PC-9 (cell line): Measurements from ENCODE around the gene KNCN. TPM values are rescaled to one million over a fixed set of nuclear protein-coding genes. Genes with fewer than 3 reads are reported as not detected.

Experiments used
- BruUV-seq: library from RNA; stranded (reverse); fragments of 400-500 nt; replicated peaks from 2 replicates; lab custom pipeline; 2021; lab: Mats Ljungman, UMichigan
- CTCF ChIA-PET: fragments of 300-600 bp; sonication (Branson Sonifier 250); formaldehyde crosslinking; loops from one replicate; lab custom pipeline; 2022; ENCODE audit warnings: antibody characterized with exemption; lab: Charles Lee
- POLR2A ChIA-PET: fragments of 300-600 bp; sonication (Branson Sonifier 250); formaldehyde crosslinking; loops from one replicate; lab custom pipeline; 2022; ENCODE audit warnings: antibody characterized with exemption; ENCODE audit not compliant: unreplicated experiment; lab: Charles Lee
- DNase-seq, 2 experiments: peaks; one replicate each; pipeline versions ENCODE4 v3.0.0 to v3.0.0-alpha.2; 2015 to 2022; ENCODE audit warnings: mixed read lengths in 1 of 2
- H2AFZ ChIP-seq: fragments of 200-600 bp; sonication (generic); 2 replicates; pipeline ENCODE4 v1.8.1; 2017; ENCODE audit warnings: antibody characterized with exemption
- H3F3A ChIP-seq: fragments of 200-600 bp; sonication (generic); 2 replicates; pipeline ENCODE4 v1.8.1; 2017; ENCODE audit warnings: antibody characterized with exemption, mild to moderate bottlenecking, low read depth; ENCODE audit not compliant: insufficient read depth
- H3K27ac ChIP-seq: fragments of 200-600 bp; sonication (generic); 2 replicates; pipeline ENCODE4 v1.6.1; 2016; ENCODE audit warnings: mixed run types
- H3K27me3 ChIP-seq: fragments of 200-600 bp; sonication (generic); 2 replicates; pipeline ENCODE4 v1.6.1; 2016; ENCODE audit warnings: low read depth, mixed run types; ENCODE audit not compliant: insufficient read depth
- H3K36me3 ChIP-seq: fragments of 200-600 bp; sonication (generic); 2 replicates; pipeline ENCODE4 v1.6.1; 2016; ENCODE audit warnings: low read depth, mixed run types
- H3K4me1 ChIP-seq: fragments of 200-600 bp; sonication (generic); replicated peaks from 2 replicates; pipeline ENCODE4 v1.6.1; 2016; ENCODE audit warnings: mixed run types; ENCODE audit not compliant: insufficient read depth
- H3K4me2 ChIP-seq: fragments of 200-600 bp; sonication (generic); 2 replicates; pipeline ENCODE4 v1.6.1; 2017; ENCODE audit warnings: mixed run types
- H3K4me3 ChIP-seq: fragments of 200-600 bp; sonication (generic); 2 replicates; pipeline ENCODE4 v1.6.1; 2016; ENCODE audit warnings: mixed run types
- H3K79me2 ChIP-seq: fragments of 200-600 bp; sonication (generic); 2 replicates; pipeline ENCODE4 v1.6.1; 2017; ENCODE audit warnings: low read depth, mixed run types
- H3K9me2 ChIP-seq: fragments of 200-600 bp; sonication (generic); 2 replicates; pipeline ENCODE4 v1.8.1; 2017; ENCODE audit warnings: mild to moderate bottlenecking; ENCODE audit not compliant: insufficient read depth
- H3K9me3 ChIP-seq: fragments of 200-600 bp; sonication (generic); 2 replicates; pipeline ENCODE4 v1.8.1; 2016; ENCODE audit warnings: low read depth; ENCODE audit not compliant: insufficient read depth
- H4K20me1 ChIP-seq: fragments of 200-600 bp; sonication (generic); 2 replicates; pipeline ENCODE4 v1.8.1; 2017; ENCODE audit not compliant: insufficient read depth
- EZH2 ChIP-seq: fragments of 200-600 bp; sonication (generic); IDR thresholded peaks from 2 replicates; pipeline ENCODE4 v1.8.0; 2017; ENCODE audit warnings: antibody characterized with exemption, low read depth
- intact Hi-C: fragments of 100-400 bp; cut with micrococcal nuclease; formaldehyde crosslinking; loops from one replicate; pipeline ENCODE4 v1.10.0; 2022; ENCODE audit not compliant: unreplicated experiment
- total RNA-seq: library from RNA; stranded (reverse); gene quantifications from 2 replicates; pipeline ENCODE4 v1.2.3, GENCODE V29; 2021
- TF ChIP-seq, protein P1 (sequence below): fragments of 200-600 bp; sonication (generic); conservative IDR thresholded peaks from 2 replicates; pipeline ENCODE4 v1.6.1; 2017; ENCODE audit warnings: mixed run types, antibody characterized with exemption, mild to moderate bottlenecking, moderate library complexity

The KNCN gene
- total RNA-seq, 1 experiment from 2014 or later = not detected

GRCh38 chr1:46547481-46548383, 3.7 kb downstream of the KNCN start:
- no peaks in the 10 kb centered on the region for H3F3A ChIP-seq
- BruUV-seq = no TSS peak
- no peak overlapping the region for H3K27ac ChIP-seq
- no peaks in the 10 kb centered on the region for H3K36me3 ChIP-seq
- POLR2A ChIA-PET = interaction anchor here (0.7 kb wide), 1 partner anchor 120 kb away, joined by 6 read pairs; no protein-coding TSS in a partner anchor
- CTCF ChIA-PET = interaction anchor here (0.6 to 1.1 kb wide), 4 partner anchors 22 to 209 kb away, joined by 4 to 9 read pairs (median 7); no protein-coding TSS in a partner anchor
- no peaks in the 10 kb centered on the region; the same call in 1 of the 2 replicates for H4K20me1 ChIP-seq
- H3K4me1 ChIP-seq = no peaks in the 10 kb centered on the region
- no peak overlapping the region for H3K4me3 ChIP-seq
- no peaks in the 10 kb centered on the region for H3K9me3 ChIP-seq
- H3K79me2 ChIP-seq = no peaks in the 10 kb centered on the region
- no peak for TF ChIP-seq EZH2
- TF ChIP-seq, protein P1, sequence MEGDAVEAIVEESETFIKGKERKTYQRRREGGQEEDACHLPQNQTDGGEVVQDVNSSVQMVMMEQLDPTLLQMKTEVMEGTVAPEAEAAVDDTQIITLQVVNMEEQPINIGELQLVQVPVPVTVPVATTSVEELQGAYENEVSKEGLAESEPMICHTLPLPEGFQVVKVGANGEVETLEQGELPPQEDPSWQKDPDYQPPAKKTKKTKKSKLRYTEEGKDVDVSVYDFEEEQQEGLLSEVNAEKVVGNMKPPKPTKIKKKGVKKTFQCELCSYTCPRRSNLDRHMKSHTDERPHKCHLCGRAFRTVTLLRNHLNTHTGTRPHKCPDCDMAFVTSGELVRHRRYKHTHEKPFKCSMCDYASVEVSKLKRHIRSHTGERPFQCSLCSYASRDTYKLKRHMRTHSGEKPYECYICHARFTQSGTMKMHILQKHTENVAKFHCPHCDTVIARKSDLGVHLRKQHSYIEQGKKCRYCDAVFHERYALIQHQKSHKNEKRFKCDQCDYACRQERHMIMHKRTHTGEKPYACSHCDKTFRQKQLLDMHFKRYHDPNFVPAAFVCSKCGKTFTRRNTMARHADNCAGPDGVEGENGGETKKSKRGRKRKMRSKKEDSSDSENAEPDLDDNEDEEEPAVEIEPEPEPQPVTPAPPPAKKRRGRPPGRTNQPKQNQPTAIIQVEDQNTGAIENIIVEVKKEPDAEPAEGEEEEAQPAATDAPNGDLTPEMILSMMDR = peak; percentile 72
- H3K9me2 ChIP-seq = no peaks in the 10 kb centered on the region
- peaks cover 22% of the 10 kb centered on the region for H3K27me3 ChIP-seq
- H3K4me2 ChIP-seq = peak overlapping the region; percentile 56
- no peak overlapping the region for H2AFZ ChIP-seq
- intact Hi-C loops = loop anchor here (2.0 to 5.0 kb wide), 2 partner anchors 69 to 105 kb away; partner anchors contain the start of gene MOB3C
- peak; percentile 32 to 33 for DNase-seq

DNA sequence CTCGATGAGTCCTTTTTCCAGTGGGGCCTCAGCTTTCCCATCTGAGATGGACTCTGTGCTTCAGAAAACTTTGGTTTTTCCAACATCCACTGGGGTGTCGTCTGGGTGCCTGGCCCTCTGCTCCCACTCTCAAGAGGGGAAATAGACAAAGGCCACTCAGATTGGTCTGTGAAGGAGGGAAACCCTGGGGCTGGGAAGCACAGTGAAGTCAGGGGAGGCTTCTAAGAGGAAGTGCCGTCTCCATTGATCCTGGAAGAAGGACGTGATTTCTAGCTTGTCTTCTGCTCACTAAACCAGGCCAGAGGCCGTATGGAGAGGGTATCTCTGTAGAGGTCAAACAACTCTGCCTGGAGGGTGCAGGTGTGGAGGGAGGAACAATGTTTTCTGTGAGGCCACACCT, 5.2 kb downstream of the KNCN start:
- CTCF ChIA-PET = no interaction called here

GRCh38 chr1:46545784-46546183, 5.7 kb downstream of the KNCN start:
- ChIA-PET POLR2A (no interaction called here), CTCF (no interaction called here)
- no peaks in the 10 kb centered on the region for H3K9me3 ChIP-seq
- H3K9me2 ChIP-seq = no peaks in the 10 kb centered on the region
- DNase-seq = no peak
- intact Hi-C loops = loop anchor here (5.0 kb wide), 1 partner anchor 103 kb away; no protein-coding TSS in a partner anchor
- peaks cover 9% of the 10 kb centered on the region for H3K27me3 ChIP-seq
- no peaks in the 10 kb centered on the region for H3K79me2 ChIP-seq
- TF ChIP-seq, protein P1 = no peak
- no peak for TF ChIP-seq EZH2
- H3K4me1 ChIP-seq = no peaks in the 10 kb centered on the region
- no peak overlapping the region for H2AFZ ChIP-seq
- H3K4me2 ChIP-seq = no peak overlapping the region
- no TSS peak for BruUV-seq
- H3F3A ChIP-seq = no peaks in the 10 kb centered on the region
- H3K36me3 ChIP-seq = no peaks in the 10 kb centered on the region
- H3K4me3 ChIP-seq = no peak overlapping the region
- H4K20me1 ChIP-seq = no peaks in the 10 kb centered on the region; the same call in 1 of the 2 replicates
- H3K27ac ChIP-seq = no peak overlapping the region

More for the DNA sequence above, 5.2 kb downstream of the KNCN start:
- Histone ChIP-seq H3K27ac (no peak overlapping the region), H3K27me3 (peaks cover 9% of the 10 kb centered on the region), H3K36me3 (no peaks in the 10 kb centered on the region), H3K79me2 (no peaks in the 10 kb centered on the region), H4K20me1 (no peaks in the 10 kb centered on the region; the same call in 1 of the 2 replicates), H3K4me3 (no peak overlapping the region), H3K4me1 (no peaks in the 10 kb centered on the region), H3F3A (no peaks in the 10 kb centered on the region), H3K4me2 (no peak overlapping the region), H3K9me2 (no peaks in the 10 kb centered on the region), H2AFZ (no peak overlapping the region), H3K9me3 (no peaks in the 10 kb centered on the region)
- TF ChIP-seq EZH2 = no peak
- TF ChIP-seq, protein P1 = no peak
- intact Hi-C loops = loop anchor here (5.0 kb wide), 1 partner anchor 104 kb away; no protein-coding TSS in a partner anchor
- BruUV-seq = no TSS peak
- POLR2A ChIA-PET = no interaction called here
- DNase-seq = no peak
